Measurements from ENCODE around the gene GALE.
A peak's percentile ranks its signal among the peaks of the same experiment; 100 is the strongest.

- TF ChIP-seq CTCF (IDR thresholded peaks at IDR 0.05; ENCODE audit: low read depth, low read length) (peak; percentile 93), POLR2A (IDR thresholded peaks at IDR 0.05; ENCODE audit: extremely low read depth, insufficient read length) (no peak), MAX (IDR thresholded peaks at IDR 0.05; ENCODE audit: low read depth, low read length) (no peak)
Measured at GRCh38 chr1:23772049-23772853, 28.3 kb downstream of the GALE start.
